Tibial nerve (tissue), 4 donors: ENCODE measurements around the gene GRIA1.

Experiments
- CTCF ChIP-seq, 5 experiments: fragments of 200-600 bp in 3 of 5; fragments of 450-650 bp in 2 of 5; sonication (generic) in 3 of 5; IDR thresholded peaks; one replicate each; pipeline ENCODE4 v1.5.1; 2016 to 2019; ENCODE audit warnings: antibody characterized with exemption in 5 of 5, mild to moderate bottlenecking in 3 of 5, moderate library complexity in 2 of 5
- EP300 ChIP-seq, 2 donors: sonication (generic); formaldehyde crosslinking; IDR thresholded peaks; one replicate each; pipeline ENCODE4 v1.6.1; 2017; ENCODE audit warnings: antibody characterized with exemption in 2 of 2, mild to moderate bottlenecking in 1 of 2
- POLR2A ChIP-seq, 2 donors: fragments of 450-650 bp; IDR thresholded peaks; one replicate each; pipeline ENCODE4 v1.6.1; 2017; ENCODE audit warnings: antibody characterized with exemption in 2 of 2, mild to moderate bottlenecking in 2 of 2, moderate library complexity in 2 of 2

- TF ChIP-seq CTCF (IDR thresholded peaks at IDR 0.05) (no peak), POLR2A (IDR thresholded peaks at IDR 0.05) (no peak), EP300 (IDR thresholded peaks at IDR 0.05) (no peak)
These were observed 303.2 kb downstream of the GRIA1 start for GRCh38 chr5:153793699-153794098.
